Activated T-helper 1 cell treated with Interleukin-2 at 50 U/mL for 16 hours (primary cell): ENCODE measurements around the gene KRTAP9-3.
"Not testable (repeated sequence)": the region's sequence is repeated elsewhere in the genome, so short reads cannot be mapped to it uniquely, and the experiment has no call there.

Source experiments
- DNase-seq: peaks from one replicate; pipeline ENCODE4 v3.0.0-alpha.2; 2020; ENCODE audit warnings: low read depth

Gene KRTAP9-3

GRCh38 chr17:41232399-41233105 lies at the start of gene KRTAP9-3:
Gene KRTAP9-3, plus strand, starts transcription at chr17:41232449. Its CDS starts 53 bp downstream, at chr17:41232502.
- DNase-seq, result not testable (repeated sequence)

- DNase-seq, result no peak
These were observed 47.7 kb upstream of the KRTAP9-3 start, which contains the start of gene KRTAP4-1 for GRCh38 chr17:41184480-41184961. Gene KRTAP4-1, minus strand, starts transcription at chr17:41184911. Its CDS starts 57 bp downstream, at chr17:41184854.

GRCh38 chr17:41185001-41185400 lies 47.2 kb upstream of the KRTAP9-3 start:
- DNase-seq, result no peak

- DNase-seq, result no peak
These were observed 45.4 kb upstream of the KRTAP9-3 start for GRCh38 chr17:41186872-41187271.

GRCh38 chr17:41189837-41190318 lies 42.4 kb upstream of the KRTAP9-3 start, which contains the start of gene KRTAP9-1:
Gene KRTAP9-1, plus strand, starts transcription at chr17:41189887. Its CDS starts 0 bp downstream, at chr17:41189887.
- DNase-seq, result not testable (repeated sequence)

- DNase-seq, result no peak
These were observed 41.9 kb upstream of the KRTAP9-3 start for GRCh38 chr17:41190328-41190727.

GRCh38 chr17:41196068-41196467 lies 36.2 kb upstream of the KRTAP9-3 start:
- DNase-seq, result no peak

- DNase-seq, result no peak
These were observed 32.7 kb upstream of the KRTAP9-3 start for GRCh38 chr17:41199421-41200078.

- DNase-seq, result no peak
These were observed 20.3 kb upstream of the KRTAP9-3 start for GRCh38 chr17:41211845-41212466.

GRCh38 chr17:41212524-41213169 lies 19.6 kb upstream of the KRTAP9-3 start:
- DNase-seq, result no peak

- DNase-seq, result no peak
These were observed 16.6 kb upstream of the KRTAP9-3 start for GRCh38 chr17:41215681-41216080.

- no peak for DNase-seq
These were observed 8.4 kb upstream of the KRTAP9-3 start for GRCh38 chr17:41223821-41224220.

- DNase-seq, result no peak
These were observed 6.2 kb upstream of the KRTAP9-3 start for GRCh38 chr17:41226051-41226450.

GRCh38 chr17:41226598-41227095 lies 5.6 kb upstream of the KRTAP9-3 start, which contains the start of gene KRTAP9-2:
Gene KRTAP9-2, plus strand, starts transcription at chr17:41226648. Its CDS starts 7 bp downstream, at chr17:41226655.
- not testable (repeated sequence) for DNase-seq

- DNase-seq, result no peak
These were observed 2.2 kb upstream of the KRTAP9-3 start for GRCh38 chr17:41230094-41230493.

GRCh38 chr17:41231731-41232130 lies 518 bp upstream of the KRTAP9-3 start:
- DNase-seq, result no peak

GRCh38 chr17:41237116-41237515 lies 4.9 kb downstream of the KRTAP9-3 start:
- not testable (repeated sequence) for DNase-seq

- not testable (repeated sequence) for DNase-seq
These were observed 5.7 kb downstream of the KRTAP9-3 start, which contains the start of gene KRTAP9-8 for GRCh38 chr17:41237949-41238437. Gene KRTAP9-8, plus strand, starts transcription at chr17:41237999. Its CDS starts 53 bp downstream, at chr17:41238052.

- DNase-seq, result not testable (repeated sequence)
These were observed 14.9 kb downstream of the KRTAP9-3 start for GRCh38 chr17:41246995-41247787.

GRCh38 chr17:41249637-41250240 lies 17.5 kb downstream of the KRTAP9-3 start, which contains the start of gene KRTAP9-4:
Gene KRTAP9-4, plus strand, starts transcription at chr17:41249687. Its CDS starts 34 bp downstream, at chr17:41249721.
- DNase-seq, result not testable (repeated sequence)
